PFSK-1 (cell line): ENCODE results near the gene C1orf167.

ENCODE experiments used
- FOXP2 ChIP-seq: optimal IDR thresholded peaks from 2 replicates; pipeline ENCODE3; 2011; ENCODE audit warnings: borderline replicate concordance, control low read depth, inconsistent platforms; ENCODE audit not compliant: insufficient read depth; ENCODE audit errors: extremely low read length, extremely low read depth
- POLR2AphosphoS5 ChIP-seq: IDR thresholded peaks from 2 replicates; pipeline ENCODE4 v1.6.1; 2012; ENCODE audit warnings: low read depth, mild to moderate bottlenecking, control low read depth, low read length, moderate library complexity
- REST ChIP-seq, 2 experiments: IDR thresholded peaks; 2 replicates each; pipeline versions ENCODE4 v1.6.1 to v1.8.0; 2011 to 2012; ENCODE audit warnings: low read depth in 2 of 2, low read length in 2 of 2, control low read depth in 1 of 2, inconsistent platforms in 1 of 2, mild to moderate bottlenecking in 1 of 2, moderate library complexity in 1 of 2; ENCODE audit not compliant: insufficient read depth in 1 of 2
- SIN3A ChIP-seq: IDR thresholded peaks from 2 replicates; pipeline ENCODE4 v1.6.1; 2012; ENCODE audit warnings: mild to moderate bottlenecking, low read length, moderate library complexity, borderline replicate concordance; ENCODE audit not compliant: insufficient read depth
- TAF1 ChIP-seq: IDR thresholded peaks from 2 replicates; pipeline ENCODE4 v1.6.1; 2012; ENCODE audit warnings: low read length, control low read depth, borderline replicate concordance; ENCODE audit not compliant: insufficient read depth

Gene C1orf167

GRCh38 chr1:11725616-11726015 lies 36.4 kb upstream of the C1orf167 start:
- TF ChIP-seq FOXP2 (no peak), POLR2AphosphoS5 (no peak), REST (IDR thresholded peaks at IDR 0.05; ENCODE audit: insufficient read depth in 1 of 2, low read depth in 2 of 2, low read length in 2 of 2) (no peak), SIN3A (no peak), TAF1 (no peak)

- TF ChIP-seq FOXP2: no peak
- no peak for TF ChIP-seq TAF1
- TF ChIP-seq SIN3A: no peak
- no peak for TF ChIP-seq POLR2AphosphoS5
These were observed 34.9 kb upstream of the C1orf167 start for GRCh38 chr1:11727119-11727518.

- TF ChIP-seq TAF1: no peak
- TF ChIP-seq POLR2AphosphoS5: no peak
- no peak for TF ChIP-seq FOXP2
- no peak for TF ChIP-seq REST (IDR thresholded peaks at IDR 0.05; ENCODE audit: insufficient read depth in 1 of 2, low read depth in 2 of 2, low read length in 2 of 2)
- TF ChIP-seq SIN3A: no peak
These were observed 33.7 kb upstream of the C1orf167 start for GRCh38 chr1:11728126-11728806.

- TF ChIP-seq TAF1 (no peak), FOXP2 (no peak), POLR2AphosphoS5 (no peak), REST (IDR thresholded peaks at IDR 0.05; ENCODE audit: insufficient read depth in 1 of 2, low read depth in 2 of 2, low read length in 2 of 2) (no peak), SIN3A (no peak)
These were observed 32.9 kb upstream of the C1orf167 start for GRCh38 chr1:11729155-11729497.

GRCh38 chr1:11729498-11730428 lies 32.2 kb upstream of the C1orf167 start:
- no peak for TF ChIP-seq REST (IDR thresholded peaks at IDR 0.05; ENCODE audit: insufficient read depth in 1 of 2, low read depth in 2 of 2, low read length in 2 of 2)
- no peak for TF ChIP-seq SIN3A
